GM18499 (cell line): Measurements from ENCODE around the gene FRMD5.
A peak's percentile ranks its signal among the peaks of the same experiment; 100 is the strongest.
"Not testable (repeated sequence)": the region's sequence is repeated elsewhere in the genome, so short reads cannot be mapped to it uniquely, and the experiment has no call there.

Experiments
- ATAC-seq: cut with Tn5 transposase; IDR thresholded peaks from one replicate; pipeline ENCODE4 v1.9.1; 2021; ENCODE audit warnings: moderate number of reproducible peaks; ENCODE audit not compliant: insufficient read depth, unreplicated experiment

FRMD5 gene

DNA sequence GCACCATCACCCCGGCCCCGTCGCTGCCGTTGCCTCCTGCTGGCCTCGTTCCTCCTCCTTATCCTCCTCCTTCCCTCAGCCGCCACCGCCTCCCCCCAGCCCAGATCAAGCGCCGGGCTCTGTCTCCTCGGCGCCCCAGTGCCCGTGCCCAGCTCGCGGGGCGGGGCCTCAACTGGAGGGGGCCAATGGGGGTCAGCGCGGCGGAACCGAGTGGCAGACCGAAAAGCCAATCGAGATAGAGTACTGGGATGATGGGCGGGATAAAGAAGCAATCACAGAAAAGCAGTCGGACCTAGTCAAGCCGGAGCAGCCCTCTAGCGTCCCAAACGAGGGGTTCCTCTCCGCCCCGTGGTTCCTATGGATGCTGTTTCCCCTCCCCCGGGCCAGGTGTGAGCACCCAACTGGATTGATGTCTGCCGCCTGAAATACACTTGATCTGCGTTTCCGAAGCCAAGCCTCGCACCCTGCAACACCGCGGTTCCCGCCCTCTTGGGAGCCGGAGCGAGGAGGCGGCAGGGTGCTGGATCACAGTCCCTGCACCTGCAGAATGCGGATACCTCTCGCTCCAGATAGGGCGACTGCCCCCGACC is at the start of gene FRMD5:
TSS of gene FRMD5 (minus strand) at position 121 of the 590 bp plus-strand sequence.
- peak; percentile 80 for ATAC-seq

DNA sequence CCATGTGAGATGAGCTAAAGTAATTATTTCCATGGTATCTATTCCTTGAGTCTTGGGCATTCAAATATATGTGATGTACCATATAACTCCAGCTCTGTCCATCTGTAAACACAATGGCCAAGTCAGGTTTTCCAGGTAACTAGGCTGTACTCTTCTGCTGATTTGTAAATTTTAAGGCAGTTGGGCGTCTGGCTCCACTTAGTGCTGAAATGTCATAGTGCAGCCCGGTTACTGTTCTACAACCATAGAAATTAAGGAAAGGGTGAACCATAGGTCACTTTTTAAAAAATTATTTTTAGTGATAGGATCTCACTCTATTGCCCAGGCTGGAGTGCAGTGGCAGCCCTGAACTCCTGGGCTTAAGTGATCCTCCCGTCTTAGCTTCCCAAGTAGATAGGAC is 48.8 kb upstream of the FRMD5 start:
- ATAC-seq = no peak

- ATAC-seq = no peak
Observed at GRCh38 chr15:44243141-44243540, 48.1 kb upstream of the FRMD5 start.

GRCh38 chr15:44231842-44232241 is 36.8 kb upstream of the FRMD5 start:
- no peak for ATAC-seq

DNA sequence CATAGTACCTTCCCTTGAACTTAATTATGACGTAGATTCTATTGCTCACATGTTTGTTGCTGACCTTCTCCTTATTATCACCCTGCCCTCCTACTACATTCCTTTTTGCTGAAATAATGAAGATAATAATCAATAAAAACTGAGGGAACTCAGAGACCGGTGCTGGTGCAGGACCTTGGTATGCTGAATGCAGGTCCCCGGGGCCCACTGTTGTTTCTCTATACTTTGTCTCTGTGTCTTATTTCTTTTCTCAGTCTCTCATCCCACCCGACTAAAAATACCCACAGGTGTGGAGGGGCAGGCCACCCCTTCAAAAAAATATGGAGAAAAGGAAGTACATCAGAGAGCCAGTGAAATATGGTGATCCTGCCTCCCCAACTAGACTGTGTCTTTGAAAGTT is 34.2 kb upstream of the FRMD5 start:
- not testable (repeated sequence) for ATAC-seq

- no peak for ATAC-seq
Observed at GRCh38 chr15:44227584-44227983, 32.5 kb upstream of the FRMD5 start.

DNA sequence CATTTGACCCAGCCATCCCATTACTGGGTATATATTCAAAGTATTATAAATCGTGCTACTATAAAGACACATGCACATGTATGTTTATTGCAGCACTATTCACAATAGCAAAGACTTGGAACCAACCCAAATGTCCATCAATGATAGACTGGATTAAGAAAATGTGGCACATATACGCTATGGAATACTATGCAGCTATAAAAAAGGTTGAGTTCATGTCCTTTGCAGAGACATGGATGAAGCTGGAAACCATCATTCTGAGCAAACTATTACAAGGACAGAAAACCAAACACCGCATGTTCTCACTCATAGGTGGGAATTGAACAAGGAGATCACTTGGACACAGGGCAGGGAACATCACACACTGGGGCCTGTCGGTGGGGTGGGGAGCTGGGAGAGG is 31.9 kb upstream of the FRMD5 start:
- ATAC-seq = not testable (repeated sequence)

DNA sequence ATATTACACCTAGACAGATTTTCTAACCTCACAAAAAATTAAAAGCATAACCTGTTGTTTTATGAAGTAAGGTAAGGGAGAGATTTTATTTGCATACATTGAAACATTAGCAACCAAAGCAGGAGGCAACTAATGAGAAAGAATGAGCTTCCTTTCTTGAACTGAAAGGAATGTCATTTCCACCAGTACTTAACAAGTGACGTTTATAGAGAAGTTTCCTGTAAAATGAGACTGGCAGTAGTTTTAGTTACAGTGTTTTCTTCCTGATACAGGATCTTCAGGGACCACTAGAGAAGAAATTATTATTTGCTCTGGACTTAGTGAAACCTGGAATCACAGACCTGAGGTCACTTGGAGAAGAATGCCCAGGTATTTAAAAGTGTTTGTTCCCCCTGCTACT is 27.4 kb upstream of the FRMD5 start:
- no peak for ATAC-seq

- ATAC-seq = no peak
Observed at GRCh38 chr15:44219073-44219472, 24.0 kb upstream of the FRMD5 start.

DNA sequence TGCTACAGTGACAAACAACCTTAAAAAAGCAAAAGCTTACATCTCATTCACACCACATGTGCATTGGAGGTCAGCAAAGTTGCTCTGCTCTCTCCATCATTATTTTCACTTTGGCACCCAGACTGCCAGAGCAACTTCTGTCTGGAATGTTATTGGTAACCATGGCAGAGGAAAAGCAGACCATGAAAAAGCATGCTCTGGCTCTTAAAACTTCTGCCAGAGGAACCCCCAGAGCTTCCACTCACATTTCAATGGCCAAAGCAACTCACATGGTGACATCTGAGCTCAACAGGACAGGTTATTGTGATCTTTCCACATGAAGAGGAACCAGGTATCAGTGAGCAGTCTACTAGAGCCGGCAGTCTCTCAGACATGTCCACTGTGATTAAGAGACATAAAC is 21.9 kb upstream of the FRMD5 start:
- ATAC-seq = no peak

DNA sequence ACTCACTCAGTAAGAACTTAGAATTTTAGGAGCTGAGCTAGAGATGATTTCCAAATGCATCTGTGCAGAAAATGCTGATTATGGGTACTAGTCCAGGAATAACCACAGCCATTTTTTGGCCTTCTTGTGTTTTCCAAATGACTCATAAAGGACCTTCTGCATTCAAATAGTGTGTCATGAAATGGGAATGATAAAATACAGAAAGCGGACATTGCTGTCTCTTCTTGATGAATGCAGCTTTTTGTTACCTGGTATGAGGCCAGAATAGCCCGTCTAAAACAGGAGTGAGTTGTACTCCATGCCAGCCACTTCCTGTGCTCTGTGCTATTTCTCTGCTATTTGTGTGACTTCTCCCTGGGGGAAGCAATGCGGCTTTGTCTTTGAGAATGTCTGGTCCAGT is 20.5 kb upstream of the FRMD5 start:
- no peak for ATAC-seq

DNA sequence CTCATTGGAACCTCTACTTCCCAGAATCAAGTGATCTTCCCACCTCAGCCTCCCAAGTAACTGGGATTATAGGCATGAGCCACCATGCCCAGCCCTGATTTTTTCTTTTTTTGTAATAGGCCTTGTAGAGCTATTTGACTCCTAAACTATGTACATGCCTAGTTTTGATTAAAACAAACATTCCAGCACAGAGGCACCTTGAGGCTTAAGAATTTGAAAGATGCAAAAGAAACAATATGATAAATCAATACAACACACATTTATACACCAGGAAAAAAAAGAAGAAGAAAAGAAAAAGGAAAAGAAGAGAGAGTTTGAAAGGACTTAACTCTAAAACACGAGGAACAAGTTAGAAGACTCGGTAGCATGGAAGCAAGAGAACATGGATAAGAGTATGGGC is 13.9 kb upstream of the FRMD5 start:
- no peak for ATAC-seq

DNA sequence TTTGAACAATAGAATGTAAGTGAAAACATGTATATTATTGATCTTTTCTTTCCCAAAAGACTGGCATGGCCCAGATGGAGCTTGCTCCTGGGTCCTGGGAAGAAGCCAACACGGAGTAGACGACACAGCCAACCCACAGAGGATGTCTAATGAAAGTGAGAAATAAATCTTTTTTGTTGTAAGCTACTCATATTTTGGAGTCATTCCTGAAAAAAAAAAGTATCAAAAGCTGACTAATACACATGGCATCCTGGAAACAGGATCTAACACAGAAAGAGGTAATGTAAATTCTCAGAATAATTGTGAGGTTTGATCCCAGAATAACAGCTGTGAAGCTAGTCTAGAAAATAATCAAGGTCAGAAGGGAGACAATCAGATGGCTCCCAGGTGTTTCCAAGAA is 12.6 kb upstream of the FRMD5 start:
- ATAC-seq = no peak

DNA sequence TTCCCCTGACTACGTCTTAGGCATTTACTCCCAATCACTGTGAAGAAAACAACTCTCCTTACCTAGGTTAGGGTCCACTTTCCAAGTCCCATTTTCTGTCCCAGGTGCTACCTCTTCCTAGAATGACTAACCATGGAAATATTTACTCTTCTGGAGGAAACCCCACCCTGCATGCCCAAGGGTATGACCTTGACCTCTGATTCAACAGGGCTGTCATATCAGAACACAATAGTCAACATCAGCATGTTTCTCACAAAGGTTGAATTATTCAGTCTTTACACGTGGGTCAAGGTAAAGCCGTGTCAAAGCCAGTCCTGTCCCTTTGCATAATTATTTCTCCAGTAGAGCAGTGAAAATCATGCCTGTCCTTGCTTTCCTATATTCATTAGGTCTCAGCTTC is 4.3 kb upstream of the FRMD5 start:
- no peak for ATAC-seq

DNA sequence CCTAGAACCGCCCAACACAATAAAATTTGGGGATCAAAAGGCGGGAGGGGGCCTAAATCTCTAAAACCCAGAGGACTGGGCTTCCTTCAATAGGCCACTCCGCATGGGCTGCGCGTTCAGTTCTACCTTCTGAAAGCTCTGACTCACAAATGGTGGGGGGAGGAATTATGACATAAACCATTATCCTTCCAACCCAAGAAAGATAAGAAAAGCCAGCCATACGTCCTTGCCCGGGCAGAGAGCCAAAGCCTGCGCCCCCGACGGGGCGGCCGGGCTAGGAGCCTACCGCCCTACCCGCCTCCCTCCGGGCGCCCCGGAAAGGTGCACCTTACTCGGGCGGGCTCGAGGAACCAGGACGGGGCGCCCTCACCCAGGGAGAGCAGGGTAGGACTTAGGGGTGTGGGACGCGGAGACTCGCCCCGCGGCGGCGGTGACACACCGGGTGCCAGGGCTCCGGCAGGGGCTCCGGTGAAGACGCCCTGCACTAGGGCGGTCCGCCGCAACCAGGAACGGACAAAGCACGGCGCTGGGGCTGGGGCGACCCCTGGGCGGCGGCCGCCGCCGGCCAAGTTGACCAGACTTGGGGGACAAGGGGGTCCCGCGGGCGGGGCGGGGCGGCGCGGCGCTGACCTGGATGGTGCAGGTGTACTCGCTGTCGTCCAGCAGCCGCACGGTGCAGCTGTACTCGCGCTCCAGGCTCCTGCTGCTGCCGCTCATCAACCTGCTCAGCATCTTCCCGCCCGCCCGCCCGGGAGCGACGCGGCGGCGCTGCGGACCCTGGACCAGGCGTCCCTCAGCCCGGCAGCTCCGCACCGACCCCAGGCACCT is 534 bp downstream of the FRMD5 start:
- peak; percentile 17 for ATAC-seq

DNA sequence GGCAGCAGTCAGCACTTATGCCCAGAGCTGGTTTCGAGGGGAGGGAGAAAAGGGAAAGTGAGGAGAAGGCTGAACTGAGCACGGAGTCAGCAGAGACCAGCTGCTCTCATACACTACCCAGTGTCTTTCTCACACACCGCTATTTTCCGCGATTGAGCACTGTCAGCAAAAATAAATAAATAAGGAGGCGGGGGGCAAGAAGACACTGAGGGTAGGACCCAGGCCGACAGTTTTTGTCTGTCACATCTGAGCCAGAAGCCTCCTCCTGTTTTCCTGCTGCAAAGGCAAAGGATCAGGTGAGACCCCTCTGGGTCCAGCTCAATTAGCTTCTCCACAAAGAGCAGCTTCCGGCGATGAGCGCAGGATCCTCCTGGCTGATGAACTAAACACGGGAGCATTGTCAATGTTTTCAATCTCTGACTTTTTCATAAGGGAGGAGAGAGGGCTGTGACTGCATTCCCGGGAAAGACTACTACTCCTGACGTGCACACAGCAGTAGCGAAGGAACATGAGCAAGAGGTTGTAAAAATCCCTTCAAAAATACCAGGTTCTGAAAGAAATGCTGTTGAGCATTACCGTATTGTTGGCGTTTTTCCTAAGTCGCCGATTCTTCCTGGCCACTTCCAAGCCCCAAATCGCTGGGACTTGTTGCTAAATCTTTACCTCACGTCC is 1.3 kb downstream of the FRMD5 start:
- ATAC-seq = no peak

DNA sequence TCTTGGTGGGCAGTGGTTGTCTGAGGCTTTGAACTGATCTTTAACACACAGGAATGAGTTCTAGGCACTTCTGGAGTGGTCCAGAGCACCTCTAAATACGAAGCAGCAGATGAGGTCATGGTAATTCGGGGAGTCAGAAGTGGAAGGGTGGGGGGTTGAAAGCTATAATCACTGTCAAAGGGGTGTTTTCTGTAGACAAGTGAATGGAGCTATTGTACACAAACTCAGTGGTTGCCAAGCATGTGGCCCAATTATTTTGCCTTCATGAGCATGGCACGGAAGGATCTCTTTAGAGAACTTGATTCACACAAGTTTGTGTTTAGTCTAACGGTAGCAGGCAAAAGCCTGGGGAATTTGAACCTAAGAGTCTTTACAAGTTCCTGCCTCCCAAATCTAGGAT is 6.3 kb downstream of the FRMD5 start:
- ATAC-seq = no peak

DNA sequence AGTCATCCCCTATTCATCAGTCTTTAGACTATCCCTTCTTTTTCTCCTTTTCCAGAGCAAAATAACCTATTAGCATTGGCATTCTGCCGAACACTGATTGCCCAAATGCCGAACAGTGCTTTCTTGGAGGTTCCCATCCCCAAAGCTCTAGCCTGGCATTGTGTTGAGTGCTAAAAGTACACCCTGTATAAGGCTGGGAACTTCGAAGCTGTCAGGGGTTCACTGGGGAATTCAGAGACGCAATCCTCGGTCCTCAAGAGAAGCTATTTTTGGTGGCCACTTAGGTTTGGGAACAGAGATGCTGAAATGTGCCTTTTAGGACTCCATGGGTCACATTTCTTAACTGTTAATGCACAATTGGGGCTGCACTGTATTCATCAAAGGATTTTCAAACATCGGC is 8.4 kb downstream of the FRMD5 start:
- ATAC-seq = no peak

DNA sequence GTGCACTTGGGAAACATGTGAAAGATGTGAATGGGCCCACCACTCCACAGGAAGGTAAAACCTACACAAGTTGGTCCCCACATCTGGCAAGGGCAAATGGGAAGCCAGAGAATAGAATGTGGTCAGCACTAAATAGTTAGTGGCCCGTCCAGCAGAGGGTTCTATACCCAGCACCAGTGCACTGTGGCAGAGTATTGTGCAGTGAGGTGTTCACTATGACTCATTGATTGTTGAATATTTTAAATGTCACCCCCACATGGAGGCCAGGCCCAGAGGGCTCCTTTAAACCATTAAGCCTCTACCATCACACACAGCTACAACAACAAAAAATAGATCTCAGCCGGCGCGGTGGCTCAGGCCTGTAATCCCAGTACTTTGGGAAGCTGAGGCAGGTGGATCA is 11.7 kb downstream of the FRMD5 start:
- no peak for ATAC-seq

DNA sequence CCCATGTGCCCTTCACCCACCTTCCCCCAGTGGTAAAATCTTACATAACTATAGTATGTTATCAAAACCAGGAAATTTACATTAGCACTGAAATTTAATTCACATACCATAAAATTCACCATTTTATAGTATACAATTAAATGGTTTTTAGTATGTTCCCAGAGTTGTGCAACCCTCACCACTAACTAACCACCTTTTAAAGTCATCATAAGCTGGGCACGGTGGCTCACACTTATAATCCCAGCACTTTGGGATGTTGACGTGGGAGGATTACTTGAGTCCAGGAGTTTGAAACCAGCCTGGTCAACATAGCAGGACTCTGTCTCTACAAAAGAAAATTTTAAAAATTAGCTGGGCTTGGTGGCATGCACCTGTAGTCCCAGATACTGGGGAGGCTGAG is 13.7 kb downstream of the FRMD5 start:
- no peak for ATAC-seq

DNA sequence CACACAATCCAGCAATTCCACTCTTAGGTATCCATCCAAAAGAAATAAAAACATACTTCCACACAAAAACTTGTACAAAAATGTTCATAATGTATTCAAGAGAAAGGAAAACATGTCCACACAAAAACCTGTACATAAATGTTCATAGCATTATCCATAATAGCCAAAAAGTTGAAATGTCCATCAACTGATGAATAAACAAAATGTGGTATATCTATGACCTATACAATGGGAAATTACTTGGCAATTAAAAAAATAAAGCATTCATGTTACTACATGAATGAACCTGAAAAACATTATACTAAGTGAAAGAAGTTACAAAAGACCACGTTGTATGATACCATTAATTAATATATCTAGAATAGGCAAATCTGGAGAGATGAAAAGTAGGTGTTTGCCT is 17.9 kb downstream of the FRMD5 start:
- ATAC-seq = no peak

- no peak for ATAC-seq
Observed at GRCh38 chr15:44173813-44174212, 21.3 kb downstream of the FRMD5 start.
